Neural cell (in vitro differentiated cells): ENCODE results near the gene ADORA2A. TPM values are rescaled to one million over a fixed set of nuclear protein-coding genes. Genes with fewer than 3 reads are reported as not detected.

ENCODE experiments used
- H2AFZ ChIP-seq: fragments of 200-600, 300-800 bp; sonication (generic), shearing (Covaris generic); 2 replicates; pipeline ENCODE4 v1.6.0; 2014; ENCODE audit warnings: low read depth, mild to moderate bottlenecking, antibody characterized with exemption, low read length, moderate library complexity
- H3F3A ChIP-seq: fragments of 200-600 bp; shearing (Covaris generic); 2 replicates; pipeline ENCODE4 v1.6.1; 2016; ENCODE audit warnings: mild to moderate bottlenecking, moderate library complexity, mixed read lengths, antibody characterized with exemption, low read length; ENCODE audit not compliant: insufficient read depth, poor library complexity, severe bottlenecking
- H3K27ac ChIP-seq: fragments of 200-600, 300-800 bp; sonication (generic), shearing (Covaris generic); 2 replicates; pipeline ENCODE4 v1.5.1; 2014; ENCODE audit warnings: mild to moderate bottlenecking, low read length, moderate library complexity
- H3K27me3 ChIP-seq: fragments of 300-800, 200-600 bp; sonication (generic), shearing (Covaris generic); 2 replicates; pipeline ENCODE4 v1.6.0; 2014; ENCODE audit warnings: mild to moderate bottlenecking, low read depth, low read length, moderate library complexity; ENCODE audit not compliant: insufficient read depth
- H3K36me3 ChIP-seq: fragments of 300-800, 200-600 bp; sonication (generic), shearing (Covaris generic); 2 replicates; pipeline ENCODE4 v1.5.1; 2014; ENCODE audit warnings: mild to moderate bottlenecking, antibody characterized with exemption, low read length, moderate library complexity; ENCODE audit not compliant: insufficient read depth
- H3K4me2 ChIP-seq: fragments of 300-800, 200-600 bp; sonication (generic), shearing (Covaris generic); 2 replicates; pipeline ENCODE4 v1.6.0; 2014; ENCODE audit warnings: mild to moderate bottlenecking, low read length
- H3K4me3 ChIP-seq: fragments of 300-800, 200-600 bp; sonication (generic), shearing (Covaris generic); 2 replicates; pipeline ENCODE4 v1.5.1; 2014; ENCODE audit warnings: mild to moderate bottlenecking, low read length, moderate library complexity
- H3K79me2 ChIP-seq: fragments of 200-600 bp; shearing (Covaris generic); replicated peaks from 2 replicates; pipeline ENCODE4 v1.6.0; 2014; ENCODE audit warnings: mild to moderate bottlenecking, low read length, moderate library complexity; ENCODE audit not compliant: insufficient read depth
- H3K9ac ChIP-seq: fragments of 300-800, 200-600 bp; sonication (generic), shearing (Covaris generic); 2 replicates; pipeline ENCODE4 v1.6.1; 2016; ENCODE audit warnings: mild to moderate bottlenecking, low read length, mixed read lengths
- H3K9me2 ChIP-seq: fragments of 200-600 bp; shearing (Covaris generic); 2 replicates; pipeline ENCODE4 v1.6.1; 2016; ENCODE audit warnings: mild to moderate bottlenecking, low read length, mixed read lengths; ENCODE audit not compliant: insufficient read depth
- H3K9me3 ChIP-seq: fragments of 200-600, 300-800 bp; sonication (generic), shearing (Covaris generic); 2 replicates; pipeline ENCODE4 v1.6.1; 2016; ENCODE audit warnings: mild to moderate bottlenecking, mixed run types, low read length, moderate library complexity, mixed read lengths
- H4K20me1 ChIP-seq: fragments of 200-600 bp; shearing (Covaris generic); 2 replicates; pipeline ENCODE4 v1.6.1; 2016; ENCODE audit warnings: mild to moderate bottlenecking, mixed run types; ENCODE audit not compliant: insufficient read depth
- EP300 ChIP-seq: fragments of 450-650 bp; conservative IDR thresholded peaks from 2 replicates; pipeline ENCODE4 v1.6.1; 2014; ENCODE audit warnings: antibody characterized with exemption, mild to moderate bottlenecking, moderate library complexity; ENCODE audit not compliant: poor library complexity, severe bottlenecking
- EZH2 ChIP-seq: fragments of 200-600, 300-800 bp; shearing (Covaris generic), sonication (generic); IDR thresholded peaks from 2 replicates; pipeline ENCODE4 v1.6.1; 2014; ENCODE audit warnings: antibody characterized with exemption, low read length, borderline replicate concordance, mild to moderate bottlenecking; ENCODE audit not compliant: insufficient read depth, poor library complexity, severe bottlenecking
- MXI1 ChIP-seq: fragments of 450-650 bp; conservative IDR thresholded peaks from 2 replicates; pipeline ENCODE4 v1.6.1; 2014; ENCODE audit warnings: antibody characterized with exemption, mild to moderate bottlenecking; ENCODE audit not compliant: poor library complexity, severe bottlenecking
- POLR2AphosphoS5 ChIP-seq: IDR thresholded peaks from 2 replicates; pipeline ENCODE4 v1.6.1; 2012
- RAD21 ChIP-seq: fragments of 450-650 bp; conservative IDR thresholded peaks from 2 replicates; pipeline ENCODE4 v1.6.1; 2014; ENCODE audit warnings: antibody characterized with exemption, mild to moderate bottlenecking, moderate library complexity
- SMC3 ChIP-seq: fragments of 450-650 bp; conservative IDR thresholded peaks from 2 replicates; pipeline ENCODE4 v1.6.1; 2014; ENCODE audit warnings: antibody characterized with exemption, mild to moderate bottlenecking, moderate library complexity; ENCODE audit not compliant: poor library complexity
- TAF1 ChIP-seq: IDR thresholded peaks from 2 replicates; pipeline ENCODE4 v1.6.1; 2012; ENCODE audit warnings: low read depth
- polyA plus RNA-seq: library from polyadenylated mRNA; depleted of rRNA; stranded (reverse); fragments of >200 nt; gene quantifications from 2 replicates; pipeline ENCODE4 v1.2.3, GENCODE V29; 2014
- TF ChIP-seq, protein P1 (sequence below): fragments of 450-650 bp; IDR thresholded peaks from 2 replicates; pipeline ENCODE4 v1.5.1; 2014; ENCODE audit warnings: antibody characterized with exemption, mild to moderate bottlenecking, moderate library complexity; ENCODE audit not compliant: poor library complexity, severe bottlenecking
- TF ChIP-seq, protein P2 (sequence below): IDR thresholded peaks from 2 replicates; pipeline ENCODE4 v1.6.1; 2012; ENCODE audit warnings: borderline replicate concordance

ADORA2A gene
- polyA plus RNA-seq, 1 donor from 2014 or later, result 2.9 TPM

DNA sequence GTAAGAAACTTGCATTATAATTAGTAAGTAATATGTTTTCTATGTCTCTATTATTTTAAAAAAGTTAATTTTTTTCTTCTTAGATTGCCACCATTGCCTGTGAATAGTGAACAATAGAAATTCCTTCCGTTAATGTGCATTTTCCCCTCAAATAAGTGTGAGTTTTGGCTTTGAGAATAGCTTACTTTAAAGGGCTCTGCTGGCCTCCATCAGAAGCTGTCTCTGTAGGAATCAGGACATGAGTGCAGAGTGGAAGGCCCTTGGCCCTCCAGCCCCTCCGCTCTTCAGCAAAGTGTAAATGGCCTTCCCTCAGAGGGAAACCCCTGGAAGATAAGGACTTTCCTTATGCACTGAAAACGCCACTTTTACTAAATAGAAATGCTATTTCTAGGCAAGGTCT lies 24.1 kb upstream of the ADORA2A start:
- H3K36me3 ChIP-seq, result no peaks in the 10 kb centered on the region
- no peak overlapping the region for H3K4me3 ChIP-seq
- no peaks in the 10 kb centered on the region for H3F3A ChIP-seq
- H3K9me3 ChIP-seq, result no peaks in the 10 kb centered on the region
- no peak overlapping the region for H3K4me2 ChIP-seq
- H4K20me1 ChIP-seq, result no peaks in the 10 kb centered on the region
- H3K79me2 ChIP-seq, result no peaks in the 10 kb centered on the region
- H3K9me2 ChIP-seq, result no peaks in the 10 kb centered on the region
- no peak overlapping the region for H3K27ac ChIP-seq
- no peak overlapping the region for H3K9ac ChIP-seq
- no peak overlapping the region for H2AFZ ChIP-seq
- H3K27me3 ChIP-seq, result no peaks in the 10 kb centered on the region
- TF ChIP-seq SMC3 (no peak), EZH2 (no peak), TAF1 (no peak), EP300 (no peak), RAD21 (no peak), POLR2AphosphoS5 (no peak), MXI1 (no peak)
- TF ChIP-seq, protein P1, sequence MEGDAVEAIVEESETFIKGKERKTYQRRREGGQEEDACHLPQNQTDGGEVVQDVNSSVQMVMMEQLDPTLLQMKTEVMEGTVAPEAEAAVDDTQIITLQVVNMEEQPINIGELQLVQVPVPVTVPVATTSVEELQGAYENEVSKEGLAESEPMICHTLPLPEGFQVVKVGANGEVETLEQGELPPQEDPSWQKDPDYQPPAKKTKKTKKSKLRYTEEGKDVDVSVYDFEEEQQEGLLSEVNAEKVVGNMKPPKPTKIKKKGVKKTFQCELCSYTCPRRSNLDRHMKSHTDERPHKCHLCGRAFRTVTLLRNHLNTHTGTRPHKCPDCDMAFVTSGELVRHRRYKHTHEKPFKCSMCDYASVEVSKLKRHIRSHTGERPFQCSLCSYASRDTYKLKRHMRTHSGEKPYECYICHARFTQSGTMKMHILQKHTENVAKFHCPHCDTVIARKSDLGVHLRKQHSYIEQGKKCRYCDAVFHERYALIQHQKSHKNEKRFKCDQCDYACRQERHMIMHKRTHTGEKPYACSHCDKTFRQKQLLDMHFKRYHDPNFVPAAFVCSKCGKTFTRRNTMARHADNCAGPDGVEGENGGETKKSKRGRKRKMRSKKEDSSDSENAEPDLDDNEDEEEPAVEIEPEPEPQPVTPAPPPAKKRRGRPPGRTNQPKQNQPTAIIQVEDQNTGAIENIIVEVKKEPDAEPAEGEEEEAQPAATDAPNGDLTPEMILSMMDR, result no peak
- TF ChIP-seq, protein P2, sequence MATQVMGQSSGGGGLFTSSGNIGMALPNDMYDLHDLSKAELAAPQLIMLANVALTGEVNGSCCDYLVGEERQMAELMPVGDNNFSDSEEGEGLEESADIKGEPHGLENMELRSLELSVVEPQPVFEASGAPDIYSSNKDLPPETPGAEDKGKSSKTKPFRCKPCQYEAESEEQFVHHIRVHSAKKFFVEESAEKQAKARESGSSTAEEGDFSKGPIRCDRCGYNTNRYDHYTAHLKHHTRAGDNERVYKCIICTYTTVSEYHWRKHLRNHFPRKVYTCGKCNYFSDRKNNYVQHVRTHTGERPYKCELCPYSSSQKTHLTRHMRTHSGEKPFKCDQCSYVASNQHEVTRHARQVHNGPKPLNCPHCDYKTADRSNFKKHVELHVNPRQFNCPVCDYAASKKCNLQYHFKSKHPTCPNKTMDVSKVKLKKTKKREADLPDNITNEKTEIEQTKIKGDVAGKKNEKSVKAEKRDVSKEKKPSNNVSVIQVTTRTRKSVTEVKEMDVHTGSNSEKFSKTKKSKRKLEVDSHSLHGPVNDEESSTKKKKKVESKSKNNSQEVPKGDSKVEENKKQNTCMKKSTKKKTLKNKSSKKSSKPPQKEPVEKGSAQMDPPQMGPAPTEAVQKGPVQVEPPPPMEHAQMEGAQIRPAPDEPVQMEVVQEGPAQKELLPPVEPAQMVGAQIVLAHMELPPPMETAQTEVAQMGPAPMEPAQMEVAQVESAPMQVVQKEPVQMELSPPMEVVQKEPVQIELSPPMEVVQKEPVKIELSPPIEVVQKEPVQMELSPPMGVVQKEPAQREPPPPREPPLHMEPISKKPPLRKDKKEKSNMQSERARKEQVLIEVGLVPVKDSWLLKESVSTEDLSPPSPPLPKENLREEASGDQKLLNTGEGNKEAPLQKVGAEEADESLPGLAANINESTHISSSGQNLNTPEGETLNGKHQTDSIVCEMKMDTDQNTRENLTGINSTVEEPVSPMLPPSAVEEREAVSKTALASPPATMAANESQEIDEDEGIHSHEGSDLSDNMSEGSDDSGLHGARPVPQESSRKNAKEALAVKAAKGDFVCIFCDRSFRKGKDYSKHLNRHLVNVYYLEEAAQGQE, result no peak

DNA sequence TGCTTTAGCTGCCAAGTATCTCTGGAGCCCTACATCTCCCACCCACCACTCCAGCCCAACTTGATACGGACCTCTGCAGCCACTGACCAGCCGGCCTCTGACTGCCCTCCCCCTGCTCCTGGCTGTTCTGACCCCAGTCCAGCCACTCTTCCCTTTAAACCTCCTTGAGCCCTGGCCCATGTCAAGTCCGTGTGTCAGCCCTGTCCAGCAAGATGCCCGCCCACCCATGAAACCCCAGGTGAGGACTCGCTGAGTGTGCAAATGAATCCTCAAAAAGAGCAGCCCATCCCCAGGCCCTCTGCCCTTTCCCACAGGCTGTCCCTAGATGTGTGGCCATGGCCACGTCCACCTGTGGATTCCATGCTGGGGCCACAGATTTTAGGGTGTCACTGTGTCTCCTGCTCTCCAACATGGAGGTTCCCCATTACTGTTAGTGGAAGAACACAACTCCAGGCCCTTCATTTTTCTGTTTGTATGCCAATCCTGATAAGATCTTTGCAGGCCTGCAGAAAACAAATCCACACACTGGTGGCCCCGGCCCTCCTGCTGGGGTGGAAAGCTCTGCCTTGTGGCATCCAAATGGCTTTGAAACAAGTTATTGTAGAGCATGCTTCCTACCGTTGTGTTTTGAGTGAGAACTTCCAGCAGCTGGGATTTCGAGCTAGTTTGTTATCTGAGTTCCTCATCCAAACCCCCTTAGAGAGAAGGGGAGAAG lies 22.7 kb upstream of the ADORA2A start:
- H3F3A ChIP-seq, result no peaks in the 10 kb centered on the region
- H3K9me3 ChIP-seq, result no peaks in the 10 kb centered on the region
- no peak overlapping the region for H3K9ac ChIP-seq
- no peak overlapping the region for H3K27ac ChIP-seq
- H3K4me3 ChIP-seq, result no peak overlapping the region
- H4K20me1 ChIP-seq, result no peaks in the 10 kb centered on the region
- no peak overlapping the region for H2AFZ ChIP-seq
- no peaks in the 10 kb centered on the region for H3K9me2 ChIP-seq
- no peak overlapping the region for H3K4me2 ChIP-seq
- no peaks in the 10 kb centered on the region for H3K79me2 ChIP-seq
- TF ChIP-seq, protein P2, result no peak
- TF ChIP-seq MXI1 (no peak), RAD21 (no peak), SMC3 (no peak), TAF1 (no peak), EP300 (no peak), POLR2AphosphoS5 (no peak), EZH2 (no peak)
- TF ChIP-seq, protein P1, result no peak
- no peaks in the 10 kb centered on the region for H3K36me3 ChIP-seq
- H3K27me3 ChIP-seq, result no peaks in the 10 kb centered on the region
